ENCODE results near the gene CDH2.

Gene CDH2

GRCh38 chr18:28005164-28005563, 171.8 kb downstream of the CDH2 start:
- Histone ChIP-seq H3K23ac (ENCODE audit: low read length) (no peak overlapping the region), H2BK5ac (ENCODE audit: low read depth, low read length, poor library complexity) (no peak overlapping the region), H3K4ac (ENCODE audit: low read depth, low read length) (no peak overlapping the region), H3K27me3 (ENCODE audit: insufficient read depth, low read length) (no peaks in the 10 kb centered on the region), H3K9me3 (ENCODE audit: insufficient read depth, low read depth, low read length) (no peaks in the 10 kb centered on the region), H3K36me3 (ENCODE audit: control insufficient read depth in 1 of 2, insufficient read depth in 2 of 2, low read length in 2 of 2) (no peaks in the 10 kb centered on the region), H3K4me2 (ENCODE audit: low read length) (no peak overlapping the region), H3K79me1 (ENCODE audit: low read length) (no peaks in the 10 kb centered on the region), H4K91ac (ENCODE audit: low read depth, low read length) (no peak overlapping the region), H4K12ac (ENCODE audit: low read depth, low read length) (no peak overlapping the region), H3K79me2 (ENCODE audit: control insufficient read depth, insufficient read depth, low read length, poor library complexity) (no peaks in the 10 kb centered on the region), H3K27ac (ENCODE audit: low read depth, low read length) (no peak overlapping the region), H2AFZ (ENCODE audit: insufficient read depth, low read length, poor library complexity) (no peak overlapping the region), H2AK5ac (ENCODE audit: low read length) (no peak overlapping the region), H4K8ac (ENCODE audit: low read depth, low read length) (no peak overlapping the region), H3K4me1 (ENCODE audit: control insufficient read depth in 1 of 2, insufficient read depth in 2 of 2, low read length in 2 of 2) (peaks cover 0 to 2% of the 10 kb centered on the region in 2 experiments), H3K4me3 (ENCODE audit: low read depth, low read length) (no peak overlapping the region), H2BK120ac (ENCODE audit: insufficient read depth, low read length, poor library complexity) (no peak overlapping the region), H2BK12ac (ENCODE audit: low read length) (no peak overlapping the region), H3K18ac (ENCODE audit: low read length) (no peak overlapping the region), H3K14ac (ENCODE audit: low read length) (no peak overlapping the region), H3K9ac (ENCODE audit: low read length) (no peak overlapping the region)
- WGBS (ENCODE audit: extremely low coverage, insufficient coverage, insufficient read length): no CpG with 5 or more reads among the region's 7 CpGs
- DNase-seq: no peak

- Histone ChIP-seq H2AK5ac (ENCODE audit: low read length) (no peak overlapping the region), H3K79me2 (ENCODE audit: control insufficient read depth, insufficient read depth, low read length, poor library complexity) (no peaks in the 10 kb centered on the region), H3K4me2 (ENCODE audit: low read length) (no peak overlapping the region), H2AFZ (ENCODE audit: insufficient read depth, low read length, poor library complexity) (no peak overlapping the region), H3K23ac (ENCODE audit: low read length) (no peak overlapping the region), H2BK12ac (ENCODE audit: low read length) (no peak overlapping the region), H4K8ac (ENCODE audit: low read depth, low read length) (no peak overlapping the region), H3K4me3 (ENCODE audit: low read depth, low read length) (no peak overlapping the region), H3K4ac (ENCODE audit: low read depth, low read length) (no peak overlapping the region), H4K12ac (ENCODE audit: low read depth, low read length) (no peak overlapping the region), H3K14ac (ENCODE audit: low read length) (no peak overlapping the region), H3K4me1 (ENCODE audit: control insufficient read depth in 1 of 2, insufficient read depth in 2 of 2, low read length in 2 of 2) (peaks cover 0 to 2% of the 10 kb centered on the region in 2 experiments), H3K79me1 (ENCODE audit: low read length) (no peaks in the 10 kb centered on the region), H3K27ac (ENCODE audit: low read depth, low read length) (no peak overlapping the region), H3K9ac (ENCODE audit: low read length) (no peak overlapping the region), H3K27me3 (ENCODE audit: insufficient read depth, low read length) (no peaks in the 10 kb centered on the region), H2BK120ac (ENCODE audit: insufficient read depth, low read length, poor library complexity) (no peak overlapping the region), H3K18ac (ENCODE audit: low read length) (no peak overlapping the region), H3K9me3 (ENCODE audit: insufficient read depth, low read depth, low read length) (no peaks in the 10 kb centered on the region), H4K91ac (ENCODE audit: low read depth, low read length) (no peak overlapping the region), H3K36me3 (ENCODE audit: control insufficient read depth in 1 of 2, insufficient read depth in 2 of 2, low read length in 2 of 2) (no peaks in the 10 kb centered on the region), H2BK5ac (ENCODE audit: low read depth, low read length, poor library complexity) (no peak overlapping the region)
- no peak for DNase-seq
- WGBS (ENCODE audit: extremely low coverage, insufficient coverage, insufficient read length): no CpG with 5 or more reads among the region's 1 CpG
These were observed 172.3 kb downstream of the CDH2 start for GRCh38 chr18:28004606-28005005.

DNA sequence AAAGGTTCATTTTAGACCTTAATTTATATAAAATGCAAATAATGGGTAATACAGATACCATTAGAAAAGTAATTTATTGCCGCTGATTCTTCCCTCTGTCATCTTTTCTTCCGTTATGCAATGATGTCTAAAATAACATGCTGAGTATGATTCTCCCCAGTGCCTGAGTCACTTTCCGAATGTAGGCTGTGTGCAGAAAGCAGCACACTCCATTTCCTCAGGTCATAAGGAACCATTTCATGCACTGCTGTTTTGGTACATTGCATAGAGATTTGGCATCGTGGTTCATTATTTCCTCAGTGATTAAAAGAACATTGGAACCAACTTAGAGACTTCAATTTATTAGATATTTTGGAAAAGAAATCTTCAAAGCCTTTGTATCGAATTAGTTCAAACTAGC, 173.5 kb downstream of the CDH2 start:
- no peaks in the 10 kb centered on the region for H3K27me3 ChIP-seq (ENCODE audit: insufficient read depth, low read length)
- H4K91ac ChIP-seq (ENCODE audit: low read depth, low read length): no peak overlapping the region
- no peak overlapping the region for H3K4me3 ChIP-seq (ENCODE audit: low read depth, low read length)
- no peaks in the 10 kb centered on the region for H3K9me3 ChIP-seq (ENCODE audit: insufficient read depth, low read depth, low read length)
- WGBS (ENCODE audit: extremely low coverage, insufficient coverage, insufficient read length): no CpG with 5 or more reads among the region's 5 CpGs
- no peak overlapping the region for H3K9ac ChIP-seq (ENCODE audit: low read length)
- no peak overlapping the region for H3K4ac ChIP-seq (ENCODE audit: low read depth, low read length)
- H3K79me2 ChIP-seq (ENCODE audit: control insufficient read depth, insufficient read depth, low read length, poor library complexity): no peaks in the 10 kb centered on the region
- H4K12ac ChIP-seq (ENCODE audit: low read depth, low read length): no peak overlapping the region
- no peak overlapping the region for H2BK5ac ChIP-seq (ENCODE audit: low read depth, low read length, poor library complexity)
- no peak overlapping the region for H3K18ac ChIP-seq (ENCODE audit: low read length)
- no peak overlapping the region for H2AK5ac ChIP-seq (ENCODE audit: low read length)
- no peak overlapping the region for H3K14ac ChIP-seq (ENCODE audit: low read length)
- H2AFZ ChIP-seq (ENCODE audit: insufficient read depth, low read length, poor library complexity): no peak overlapping the region
- DNase-seq: no peak
- no peak overlapping the region for H3K4me2 ChIP-seq (ENCODE audit: low read length)
- no peaks in the 10 kb centered on the region for H3K36me3 ChIP-seq (ENCODE audit: control insufficient read depth in 1 of 2, insufficient read depth in 2 of 2, low read length in 2 of 2)
- H2BK12ac ChIP-seq (ENCODE audit: low read length): no peak overlapping the region
- no peak overlapping the region for H3K23ac ChIP-seq (ENCODE audit: low read length)
- no peaks in the 10 kb centered on the region for H3K79me1 ChIP-seq (ENCODE audit: low read length)
- no peak overlapping the region for H4K8ac ChIP-seq (ENCODE audit: low read depth, low read length)
- H3K4me1 ChIP-seq (ENCODE audit: control insufficient read depth in 1 of 2, insufficient read depth in 2 of 2, low read length in 2 of 2): no peaks in the 10 kb centered on the region
- H3K27ac ChIP-seq (ENCODE audit: low read depth, low read length): no peak overlapping the region
- no peak overlapping the region for H2BK120ac ChIP-seq (ENCODE audit: insufficient read depth, low read length, poor library complexity)

- Histone ChIP-seq H3K4me2 (ENCODE audit: low read length) (no peak overlapping the region), H2AFZ (ENCODE audit: insufficient read depth, low read length, poor library complexity) (no peak overlapping the region), H2BK5ac (ENCODE audit: low read depth, low read length, poor library complexity) (no peak overlapping the region), H4K8ac (ENCODE audit: low read depth, low read length) (no peak overlapping the region), H3K14ac (ENCODE audit: low read length) (no peak overlapping the region), H3K4me3 (ENCODE audit: low read depth, low read length) (no peak overlapping the region), H3K36me3 (ENCODE audit: control insufficient read depth in 1 of 2, insufficient read depth in 2 of 2, low read length in 2 of 2) (no peaks in the 10 kb centered on the region), H4K12ac (ENCODE audit: low read depth, low read length) (no peak overlapping the region), H3K23ac (ENCODE audit: low read length) (no peak overlapping the region), H3K4me1 (ENCODE audit: control insufficient read depth in 1 of 2, insufficient read depth in 2 of 2, low read length in 2 of 2) (no peaks in the 10 kb centered on the region), H4K91ac (ENCODE audit: low read depth, low read length) (no peak overlapping the region), H2BK12ac (ENCODE audit: low read length) (no peak overlapping the region), H3K9me3 (ENCODE audit: insufficient read depth, low read depth, low read length) (no peaks in the 10 kb centered on the region), H3K4ac (ENCODE audit: low read depth, low read length) (no peak overlapping the region), H2AK5ac (ENCODE audit: low read length) (no peak overlapping the region), H3K27ac (ENCODE audit: low read depth, low read length) (no peak overlapping the region), H3K79me1 (ENCODE audit: low read length) (no peaks in the 10 kb centered on the region), H2BK120ac (ENCODE audit: insufficient read depth, low read length, poor library complexity) (no peak overlapping the region), H3K9ac (ENCODE audit: low read length) (no peak overlapping the region), H3K79me2 (ENCODE audit: control insufficient read depth, insufficient read depth, low read length, poor library complexity) (no peaks in the 10 kb centered on the region), H3K18ac (ENCODE audit: low read length) (no peak overlapping the region), H3K27me3 (ENCODE audit: insufficient read depth, low read length) (no peaks in the 10 kb centered on the region)
- no CpG with 5 or more reads among the region's 5 CpGs for WGBS (ENCODE audit: extremely low coverage, insufficient coverage, insufficient read length)
- no peak for DNase-seq
These were observed 174.1 kb downstream of the CDH2 start for GRCh38 chr18:28002841-28003240.

Measured in trophoblast cell (in vitro differentiated cells and primary cell).